ENCODE measurements around the gene SLC35F3.

DNA sequence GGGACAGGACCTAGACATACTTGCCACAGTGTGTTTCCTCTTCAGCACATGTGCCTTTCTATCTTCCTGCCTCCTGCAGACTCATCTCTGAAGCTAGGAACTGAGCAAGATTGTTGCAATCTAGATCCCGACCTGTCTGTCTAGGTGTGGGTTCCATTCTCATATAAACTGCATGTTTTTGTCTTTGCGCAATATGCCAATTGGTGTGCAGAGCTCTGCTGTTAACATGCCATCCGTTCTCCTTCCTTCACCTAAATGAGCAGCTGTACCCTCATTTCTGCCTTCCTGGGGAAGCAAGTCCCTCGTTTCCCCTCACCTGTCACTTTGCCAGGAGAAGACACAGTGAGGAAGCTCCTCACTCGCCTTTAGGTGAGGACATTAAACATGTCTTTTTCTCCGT, 55.5 kb downstream of the SLC35F3 start:
- TF ChIP-seq, protein P1, sequence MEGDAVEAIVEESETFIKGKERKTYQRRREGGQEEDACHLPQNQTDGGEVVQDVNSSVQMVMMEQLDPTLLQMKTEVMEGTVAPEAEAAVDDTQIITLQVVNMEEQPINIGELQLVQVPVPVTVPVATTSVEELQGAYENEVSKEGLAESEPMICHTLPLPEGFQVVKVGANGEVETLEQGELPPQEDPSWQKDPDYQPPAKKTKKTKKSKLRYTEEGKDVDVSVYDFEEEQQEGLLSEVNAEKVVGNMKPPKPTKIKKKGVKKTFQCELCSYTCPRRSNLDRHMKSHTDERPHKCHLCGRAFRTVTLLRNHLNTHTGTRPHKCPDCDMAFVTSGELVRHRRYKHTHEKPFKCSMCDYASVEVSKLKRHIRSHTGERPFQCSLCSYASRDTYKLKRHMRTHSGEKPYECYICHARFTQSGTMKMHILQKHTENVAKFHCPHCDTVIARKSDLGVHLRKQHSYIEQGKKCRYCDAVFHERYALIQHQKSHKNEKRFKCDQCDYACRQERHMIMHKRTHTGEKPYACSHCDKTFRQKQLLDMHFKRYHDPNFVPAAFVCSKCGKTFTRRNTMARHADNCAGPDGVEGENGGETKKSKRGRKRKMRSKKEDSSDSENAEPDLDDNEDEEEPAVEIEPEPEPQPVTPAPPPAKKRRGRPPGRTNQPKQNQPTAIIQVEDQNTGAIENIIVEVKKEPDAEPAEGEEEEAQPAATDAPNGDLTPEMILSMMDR (IDR thresholded peaks at IDR 0.05 in 4 of 5, conservative IDR thresholded peaks at IDR 0.05 in 1 of 5), result no peak
- no peak for TF ChIP-seq POLR2A (IDR thresholded peaks at IDR 0.05)
